ENCODE data around the gene SENP8. TPM values are rescaled to one million over a fixed set of nuclear protein-coding genes. Genes with fewer than 3 reads are reported as not detected.

SENP8 gene
- total RNA-seq, 3 donors from 2014 or later (not counting 1 experiment from before 2014, with no cell fraction given): 0.27 to 0.45 (median 0.28) TPM

DNA sequence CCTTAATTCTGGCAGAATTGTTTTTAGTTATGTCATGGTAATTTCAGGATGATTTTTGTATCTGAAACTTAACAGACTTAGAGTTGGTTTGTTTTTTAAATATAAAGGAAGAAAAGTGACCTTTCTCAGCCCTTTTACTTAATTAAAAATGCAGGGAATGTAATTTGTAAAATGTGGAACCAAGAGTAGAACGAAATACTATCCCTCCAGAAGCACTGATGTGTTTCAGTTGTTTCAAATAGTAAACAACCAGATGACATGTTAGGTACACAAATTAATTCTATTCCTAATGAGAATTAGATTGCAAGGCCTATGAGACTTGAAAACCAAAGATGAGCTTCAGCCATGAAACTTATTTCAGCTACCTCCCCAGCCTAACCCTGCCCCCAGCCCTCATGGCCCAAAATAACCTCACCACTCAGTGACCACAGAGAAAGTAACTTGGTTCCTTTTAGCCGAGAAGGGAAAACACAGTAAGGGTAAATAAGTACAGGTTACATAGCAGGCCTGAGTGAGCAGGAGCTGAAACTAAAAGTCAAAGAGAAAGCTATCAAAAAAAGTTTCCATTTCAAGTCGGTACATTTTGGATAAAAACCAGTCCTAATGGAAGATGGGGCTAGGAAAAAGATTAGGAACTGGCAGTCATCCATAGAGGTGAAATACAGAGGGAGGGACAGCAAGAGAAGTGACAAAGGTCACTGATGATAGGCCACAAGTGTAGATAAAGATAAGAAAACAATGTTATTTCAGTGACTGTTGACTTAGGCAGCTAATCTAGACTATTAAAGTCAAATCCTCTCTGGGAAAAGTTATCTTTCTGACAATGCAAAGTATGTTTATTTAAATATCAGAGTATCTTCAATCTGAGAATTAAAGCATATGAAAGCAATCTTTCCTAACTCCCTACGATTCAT, 23.2 kb downstream of the SENP8 start:
- ATAC-seq: no peak
- H3K36me3 Mint-ChIP-seq: no peaks in the 10 kb centered on the region
- no peaks in the 10 kb centered on the region for H3K27me3 Mint-ChIP-seq (ENCODE audit: low read depth in 2 of 2)
- peaks cover 0 to 5% of the 10 kb centered on the region in 2 donors for H3K4me1 Mint-ChIP-seq
- no peaks in the 10 kb centered on the region for H3K9me3 Mint-ChIP-seq
- intact Hi-C loops (cut with micrococcal nuclease): no loop called here
- H3K27me3 ChIP-seq (ENCODE audit: control insufficient read depth, insufficient read depth, low read length): no peaks in the 10 kb centered on the region
- 5% methylated on average over 2 of the region's 4 CpGs for WGBS (ENCODE audit: insufficient coverage)
- no peak for DNase-seq
- H3K4me1 ChIP-seq (ENCODE audit: control insufficient read depth, insufficient read depth, low read length): peaks cover 2% of the 10 kb centered on the region
- TF ChIP-seq, protein P1, sequence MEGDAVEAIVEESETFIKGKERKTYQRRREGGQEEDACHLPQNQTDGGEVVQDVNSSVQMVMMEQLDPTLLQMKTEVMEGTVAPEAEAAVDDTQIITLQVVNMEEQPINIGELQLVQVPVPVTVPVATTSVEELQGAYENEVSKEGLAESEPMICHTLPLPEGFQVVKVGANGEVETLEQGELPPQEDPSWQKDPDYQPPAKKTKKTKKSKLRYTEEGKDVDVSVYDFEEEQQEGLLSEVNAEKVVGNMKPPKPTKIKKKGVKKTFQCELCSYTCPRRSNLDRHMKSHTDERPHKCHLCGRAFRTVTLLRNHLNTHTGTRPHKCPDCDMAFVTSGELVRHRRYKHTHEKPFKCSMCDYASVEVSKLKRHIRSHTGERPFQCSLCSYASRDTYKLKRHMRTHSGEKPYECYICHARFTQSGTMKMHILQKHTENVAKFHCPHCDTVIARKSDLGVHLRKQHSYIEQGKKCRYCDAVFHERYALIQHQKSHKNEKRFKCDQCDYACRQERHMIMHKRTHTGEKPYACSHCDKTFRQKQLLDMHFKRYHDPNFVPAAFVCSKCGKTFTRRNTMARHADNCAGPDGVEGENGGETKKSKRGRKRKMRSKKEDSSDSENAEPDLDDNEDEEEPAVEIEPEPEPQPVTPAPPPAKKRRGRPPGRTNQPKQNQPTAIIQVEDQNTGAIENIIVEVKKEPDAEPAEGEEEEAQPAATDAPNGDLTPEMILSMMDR (IDR thresholded peaks at IDR 0.05): no peak
- no peaks in the 10 kb centered on the region for H3K36me3 ChIP-seq (ENCODE audit: control insufficient read depth, insufficient read depth, low read length)
- H3K27ac Mint-ChIP-seq: peak overlapping the region in 1 of 2 donors; percentile 5
- no peaks in the 10 kb centered on the region for H3K9me3 ChIP-seq (ENCODE audit: control insufficient read depth, insufficient read depth, low read length)
- no peak overlapping the region for H3K4me3 Mint-ChIP-seq
- no peak overlapping the region for H3K4me3 ChIP-seq (ENCODE audit: low read length)
- H3K27ac ChIP-seq (ENCODE audit: low read length): no peak overlapping the region

DNA sequence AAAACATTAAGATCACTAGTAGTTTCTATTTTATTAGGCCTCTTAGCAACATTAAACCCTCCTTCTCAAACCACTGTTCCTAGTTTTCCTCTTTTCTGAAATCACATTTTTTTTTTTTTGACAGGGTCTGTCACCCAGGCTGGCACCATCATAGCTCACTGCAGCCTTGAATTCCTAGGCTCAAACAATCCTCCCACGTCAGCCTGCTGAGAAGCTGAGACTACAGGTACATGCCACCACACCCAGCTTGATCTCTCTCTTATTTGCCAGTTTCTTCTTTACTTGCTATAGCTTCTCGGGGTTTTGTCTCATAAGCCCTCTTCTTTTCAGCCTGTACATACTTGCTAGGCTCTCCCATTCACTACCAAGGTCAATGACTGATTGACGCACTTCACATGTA, 28.0 kb downstream of the SENP8 start:
- no peaks in the 10 kb centered on the region for H3K36me3 ChIP-seq (ENCODE audit: control insufficient read depth, insufficient read depth, low read length)
- intact Hi-C loops (cut with micrococcal nuclease): no loop called here
- TF ChIP-seq, protein P1 (IDR thresholded peaks at IDR 0.05): no peak
- no peak for ATAC-seq
- H3K9me3 Mint-ChIP-seq: no peaks in the 10 kb centered on the region
- WGBS (ENCODE audit: insufficient coverage): 83% methylated on average over 3 of the region's 3 CpGs
- no peak overlapping the region for H3K4me3 ChIP-seq (ENCODE audit: low read length)
- no peak overlapping the region for H3K27ac ChIP-seq (ENCODE audit: low read length)
- no peaks in the 10 kb centered on the region for H3K9me3 ChIP-seq (ENCODE audit: control insufficient read depth, insufficient read depth, low read length)
- no peak for DNase-seq
- H3K27ac Mint-ChIP-seq: no peak overlapping the region
- no peak overlapping the region for H3K4me3 Mint-ChIP-seq
- peaks cover 2% of the 10 kb centered on the region for H3K4me1 ChIP-seq (ENCODE audit: control insufficient read depth, insufficient read depth, low read length)
- no peaks in the 10 kb centered on the region for H3K27me3 Mint-ChIP-seq (ENCODE audit: low read depth in 2 of 2)
- H3K36me3 Mint-ChIP-seq: no peaks in the 10 kb centered on the region
- peaks cover 0 to 5% of the 10 kb centered on the region in 2 donors for H3K4me1 Mint-ChIP-seq
- H3K27me3 ChIP-seq (ENCODE audit: control insufficient read depth, insufficient read depth, low read length): no peaks in the 10 kb centered on the region

DNA sequence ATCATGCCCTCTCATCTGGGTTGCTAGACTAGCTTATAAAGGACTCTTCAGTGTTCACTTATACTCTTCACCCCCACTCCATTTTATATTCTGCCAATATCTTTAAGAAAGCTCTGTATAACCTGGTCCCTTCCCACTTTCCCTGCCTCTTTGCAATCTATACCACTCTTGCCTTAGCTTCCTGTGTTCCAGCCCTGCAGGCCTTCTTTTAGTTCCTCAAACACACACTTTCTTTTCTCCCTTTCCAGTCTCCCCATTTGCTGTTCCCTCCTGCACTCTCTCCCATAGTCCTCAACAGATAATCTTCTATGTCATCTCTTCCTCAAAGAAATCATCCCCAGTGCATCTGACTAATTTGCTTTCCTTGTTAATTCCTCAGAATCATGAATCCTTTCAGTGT, 28.7 kb downstream of the SENP8 start:
- no peak overlapping the region for H3K27ac ChIP-seq (ENCODE audit: low read length)
- TF ChIP-seq, protein P1 (IDR thresholded peaks at IDR 0.05): no peak
- Mint-ChIP-seq H3K4me3 (no peak overlapping the region), H3K4me1 (no peaks in the 10 kb centered on the region), H3K9me3 (no peaks in the 10 kb centered on the region), H3K27me3 (ENCODE audit: low read depth in 2 of 2) (no peaks in the 10 kb centered on the region), H3K27ac (no peak overlapping the region), H3K36me3 (no peaks in the 10 kb centered on the region)
- DNase-seq: no peak
- no peaks in the 10 kb centered on the region for H3K9me3 ChIP-seq (ENCODE audit: control insufficient read depth, insufficient read depth, low read length)
- H3K4me3 ChIP-seq (ENCODE audit: low read length): no peak overlapping the region
- H3K4me1 ChIP-seq (ENCODE audit: control insufficient read depth, insufficient read depth, low read length): no peaks in the 10 kb centered on the region
- intact Hi-C loops (cut with micrococcal nuclease): no loop called here
- no peaks in the 10 kb centered on the region for H3K27me3 ChIP-seq (ENCODE audit: control insufficient read depth, insufficient read depth, low read length)
- H3K36me3 ChIP-seq (ENCODE audit: control insufficient read depth, insufficient read depth, low read length): no peaks in the 10 kb centered on the region
- ATAC-seq: no peak

Measured in natural killer cell (primary cell).